ENCODE measurements around the gene NR1D2. TPM values are rescaled to one million over a fixed set of nuclear protein-coding genes. Genes with fewer than 3 reads are reported as not detected.

The NR1D2 gene
- total and polyA plus RNA-seq, 5 donors = 11.9 to 54.7 (median 29.1) TPM

DNA sequence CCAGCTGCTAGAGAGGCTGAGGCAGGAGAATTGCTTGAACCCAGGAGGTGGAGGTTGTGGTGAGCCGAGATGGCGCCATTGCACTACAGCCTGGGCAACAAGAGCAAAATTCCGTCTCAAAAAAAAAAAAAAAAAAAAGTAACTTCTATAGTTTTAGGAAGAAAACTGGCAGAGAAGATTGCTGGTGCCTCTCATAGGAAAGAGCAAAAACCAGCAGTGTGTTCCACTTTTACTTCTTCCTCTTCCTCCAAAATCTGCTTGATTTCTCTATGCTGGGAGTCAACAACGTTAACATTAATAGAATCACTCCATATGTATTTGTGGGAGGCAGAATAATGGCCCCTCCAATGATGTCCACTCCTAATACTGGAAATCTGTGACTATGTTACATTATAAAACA lies 12.5 kb upstream of the NR1D2 start:
- Histone ChIP-seq H3K27ac (ENCODE audit: low read length) (no peak overlapping the region), H3K4me3 (ENCODE audit: low read length) (no peak overlapping the region), H3K4me1 (ENCODE audit: control insufficient read depth, insufficient read depth, low read length) (no peaks in the 10 kb centered on the region), H3K9me3 (ENCODE audit: control insufficient read depth, low read length) (no peaks in the 10 kb centered on the region), H3K27me3 (ENCODE audit: control insufficient read depth, insufficient read depth) (no peaks in the 10 kb centered on the region)
- DNase-seq (no peak), ATAC-seq (no peak)
- whole genome bisulfite sequencing = 85% methylated on average over 4 of the region's 4 CpGs
- intact Hi-C loops (cut with DNase I) = no loop called here

DNA sequence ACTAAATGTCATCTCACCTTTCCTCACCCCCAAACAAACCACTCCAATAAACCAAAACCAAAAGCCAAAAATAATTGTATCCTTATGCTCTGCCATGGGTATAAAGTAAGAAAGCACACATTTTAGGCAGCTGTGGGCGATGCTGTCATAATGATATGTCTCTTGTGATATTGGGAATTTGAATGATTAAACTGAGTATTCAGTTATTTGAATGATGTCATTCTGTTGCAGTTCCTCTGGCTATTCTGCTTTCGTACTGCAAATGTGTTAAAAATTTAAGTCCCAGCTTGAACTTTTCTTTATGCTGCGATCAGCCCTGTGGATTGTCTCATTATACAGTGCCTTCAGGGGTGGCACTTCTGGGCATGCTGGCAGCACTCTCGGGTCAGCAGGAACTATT lies 10.8 kb upstream of the NR1D2 start:
- no peak overlapping the region for H3K4me3 ChIP-seq (ENCODE audit: low read length)
- no peak for DNase-seq
- intact Hi-C loops (cut with DNase I) = no loop called here
- ATAC-seq = no peak
- H3K27me3 ChIP-seq (ENCODE audit: control insufficient read depth, insufficient read depth) = no peaks in the 10 kb centered on the region
- no peaks in the 10 kb centered on the region for H3K4me1 ChIP-seq (ENCODE audit: control insufficient read depth, insufficient read depth, low read length)
- WGBS = 60% methylated on average over 4 of the region's 4 CpGs
- no peak overlapping the region for H3K27ac ChIP-seq (ENCODE audit: low read length)
- no peaks in the 10 kb centered on the region for H3K9me3 ChIP-seq (ENCODE audit: control insufficient read depth, low read length)

DNA sequence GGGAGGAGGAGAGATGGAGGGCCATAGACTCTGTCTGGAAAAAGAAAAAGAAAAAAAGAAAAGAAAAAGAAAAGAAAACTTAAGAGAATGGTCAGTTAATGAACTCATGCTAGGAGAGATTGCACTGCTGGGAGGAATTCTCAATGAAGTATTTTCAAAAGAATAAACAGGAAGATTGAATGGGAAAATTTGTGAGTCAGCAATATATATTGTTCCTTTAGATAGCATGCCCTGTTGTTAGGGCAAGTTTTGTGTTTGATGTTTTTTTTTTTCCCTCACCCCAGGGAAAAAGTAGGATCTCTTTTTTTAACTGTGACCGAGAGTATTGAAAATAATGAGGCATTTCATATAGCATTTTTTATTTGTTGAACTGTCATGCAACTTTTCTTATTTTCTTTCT lies 7.8 kb upstream of the NR1D2 start:
- H3K27ac ChIP-seq (ENCODE audit: low read length) = no peak overlapping the region
- H3K4me3 ChIP-seq (ENCODE audit: low read length) = no peak overlapping the region
- DNase-seq = no peak
- ATAC-seq = no peak
- no peaks in the 10 kb centered on the region for H3K27me3 ChIP-seq (ENCODE audit: control insufficient read depth, insufficient read depth)
- 81% methylated on average over 1 of the region's 1 CpG for WGBS
- H3K9me3 ChIP-seq (ENCODE audit: control insufficient read depth, low read length) = no peaks in the 10 kb centered on the region
- no peaks in the 10 kb centered on the region for H3K4me1 ChIP-seq (ENCODE audit: control insufficient read depth, insufficient read depth, low read length)
- intact Hi-C loops (cut with DNase I) = no loop called here

DNA sequence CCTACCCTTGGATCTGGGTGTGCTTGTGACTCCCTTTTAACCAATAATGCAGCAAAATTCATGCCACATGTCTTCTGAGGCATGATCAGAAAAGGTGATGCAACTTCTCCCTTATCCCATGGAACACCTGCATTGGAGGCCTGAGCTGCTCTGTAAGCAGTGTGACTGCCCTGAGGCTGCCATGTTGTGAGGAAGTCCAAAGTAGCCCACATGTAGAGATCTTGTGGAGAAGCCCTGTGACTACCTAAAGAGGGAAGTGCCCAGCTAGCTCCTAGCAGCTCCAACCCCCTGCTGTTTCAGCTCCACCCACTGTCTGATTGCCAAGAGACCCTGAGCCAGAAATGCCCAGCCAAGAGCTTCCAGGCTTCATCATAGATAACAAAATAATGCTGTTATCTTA lies 6.4 kb upstream of the NR1D2 start:
- Histone ChIP-seq H3K27me3 (ENCODE audit: control insufficient read depth, insufficient read depth) (no peaks in the 10 kb centered on the region), H3K9me3 (ENCODE audit: control insufficient read depth, low read length) (no peaks in the 10 kb centered on the region), H3K4me1 (ENCODE audit: control insufficient read depth, insufficient read depth, low read length) (no peaks in the 10 kb centered on the region), H3K4me3 (ENCODE audit: low read length) (no peak overlapping the region), H3K27ac (ENCODE audit: low read length) (no peak overlapping the region)
- intact Hi-C loops (cut with DNase I) = no loop called here
- ATAC-seq = no peak
- DNase-seq = no peak

DNA sequence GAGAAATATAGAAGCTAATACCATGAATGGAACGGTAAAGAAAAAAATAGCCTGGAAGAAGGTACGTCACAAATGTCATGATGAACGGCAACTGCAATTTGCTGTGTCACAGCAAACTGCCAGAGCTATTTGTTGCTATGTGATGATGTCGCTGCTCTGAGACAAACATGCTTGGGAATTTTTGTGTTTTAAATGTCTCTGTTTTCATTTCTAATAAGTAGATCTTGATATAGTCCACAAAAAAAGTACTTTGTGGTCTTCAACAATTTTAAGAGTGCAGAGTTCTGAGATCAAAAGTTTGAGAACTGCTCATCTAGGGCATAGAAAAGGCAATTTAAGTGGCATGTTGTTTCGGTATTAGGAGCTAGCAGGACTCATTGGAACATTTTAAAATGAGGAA lies 4.3 kb upstream of the NR1D2 start:
- H3K27me3 ChIP-seq (ENCODE audit: control insufficient read depth, insufficient read depth) = no peaks in the 10 kb centered on the region
- no peak for DNase-seq

DNA sequence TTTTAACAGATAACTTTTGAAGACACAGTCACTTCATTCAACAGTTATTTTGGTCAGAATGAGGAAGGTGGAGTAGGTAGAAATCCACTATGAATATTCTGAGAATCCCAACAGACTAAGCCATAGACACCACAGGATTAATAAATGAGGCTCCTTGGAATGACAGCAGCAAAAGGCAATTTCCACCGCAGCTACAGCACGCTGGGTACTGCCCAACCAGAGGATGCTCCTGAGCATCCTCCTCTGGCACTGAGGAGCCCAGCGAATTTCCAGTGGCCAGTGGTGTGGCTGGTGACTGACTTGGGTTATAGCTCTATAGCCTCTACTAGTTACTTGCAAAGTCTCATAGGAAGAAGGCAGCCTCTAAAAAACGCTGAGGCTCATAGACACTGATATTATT lies 3.6 kb upstream of the NR1D2 start:
- ATAC-seq = no peak
- Histone ChIP-seq H3K27ac (ENCODE audit: low read length) (no peak overlapping the region), H3K27me3 (ENCODE audit: control insufficient read depth, insufficient read depth) (no peaks in the 10 kb centered on the region), H3K9me3 (ENCODE audit: control insufficient read depth, low read length) (no peaks in the 10 kb centered on the region), H3K4me3 (ENCODE audit: low read length) (no peak overlapping the region), H3K4me1 (ENCODE audit: control insufficient read depth, insufficient read depth, low read length) (no peaks in the 10 kb centered on the region)
- DNase-seq = no peak
- intact Hi-C loops (cut with DNase I) = no loop called here
- 86% methylated on average over 4 of the region's 4 CpGs for WGBS

More for the DNA sequence above, 4.3 kb upstream of the NR1D2 start:
- 80% methylated on average over 5 of the region's 5 CpGs for WGBS
- no peak for ATAC-seq
- Histone ChIP-seq H3K4me1 (ENCODE audit: control insufficient read depth, insufficient read depth, low read length) (no peaks in the 10 kb centered on the region), H3K4me3 (ENCODE audit: low read length) (no peak overlapping the region), H3K9me3 (ENCODE audit: control insufficient read depth, low read length) (no peaks in the 10 kb centered on the region), H3K27ac (ENCODE audit: low read length) (no peak overlapping the region)
- intact Hi-C loops (cut with DNase I) = no loop called here

DNA sequence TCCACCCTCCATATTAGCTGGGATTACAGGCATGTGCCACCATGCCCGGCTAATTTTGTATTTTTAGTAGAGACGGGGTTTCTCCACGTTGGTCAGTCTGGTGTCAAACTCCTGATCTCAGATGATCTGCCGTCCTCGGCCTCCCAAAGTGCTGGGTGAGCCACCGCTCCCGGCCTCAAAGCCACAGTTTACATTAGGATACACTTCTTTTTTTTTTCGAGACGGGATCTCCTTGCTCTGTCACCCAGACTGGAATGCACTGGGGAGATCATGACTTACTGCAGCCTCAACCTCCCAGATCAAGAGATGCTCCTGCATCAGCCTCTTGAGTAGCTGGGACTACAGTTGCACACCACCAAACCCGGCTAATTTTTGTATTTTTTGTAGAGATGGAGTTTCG lies 2.5 kb upstream of the NR1D2 start:
- Histone ChIP-seq H3K27ac (ENCODE audit: low read length) (no peak overlapping the region), H3K4me1 (ENCODE audit: control insufficient read depth, insufficient read depth, low read length) (no peaks in the 10 kb centered on the region), H3K27me3 (ENCODE audit: control insufficient read depth, insufficient read depth) (no peaks in the 10 kb centered on the region), H3K9me3 (ENCODE audit: control insufficient read depth, low read length) (no peaks in the 10 kb centered on the region), H3K4me3 (ENCODE audit: low read length) (no peak overlapping the region)
- 91% methylated on average over 11 of the region's 11 CpGs for WGBS
- intact Hi-C loops (cut with DNase I) = no loop called here
- no peak for DNase-seq
- no peak for ATAC-seq

DNA sequence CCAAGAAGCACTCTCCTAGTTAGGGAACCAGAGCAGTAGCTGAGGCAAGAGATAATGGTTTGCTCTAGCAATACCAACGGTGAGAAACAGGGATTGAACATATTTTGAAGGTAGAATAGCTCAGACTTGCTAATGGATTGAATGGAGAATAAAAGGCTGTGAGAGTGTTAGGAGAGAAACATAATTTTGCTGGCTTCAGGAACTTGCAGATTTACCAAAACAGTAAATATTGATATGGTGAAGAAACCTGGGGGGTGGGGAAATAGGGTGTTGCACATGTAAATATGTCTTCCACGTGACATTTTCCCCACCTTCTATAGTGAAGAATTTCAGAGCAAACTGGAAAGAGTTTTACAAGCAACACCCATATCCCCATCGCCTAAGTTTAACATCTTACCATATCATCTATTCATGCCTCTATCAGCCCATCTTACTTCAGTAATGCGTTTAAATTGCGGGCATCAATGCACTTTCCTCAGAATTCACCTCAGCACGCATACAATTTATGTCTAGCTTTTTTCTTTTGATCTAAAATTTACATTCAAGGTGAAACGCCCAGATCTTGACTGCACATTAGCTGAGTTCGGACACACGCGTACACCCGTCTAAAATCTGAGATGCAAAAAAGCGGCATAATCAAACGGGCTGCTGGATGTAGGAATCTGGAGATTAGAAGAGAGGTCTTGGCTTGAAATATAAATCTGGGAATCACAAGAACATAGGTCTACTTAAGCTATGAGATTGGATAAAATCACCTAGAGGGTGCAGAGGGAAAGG lies 891 bp upstream of the NR1D2 start:
- 10% methylated on average over 13 of the region's 13 CpGs for WGBS
- ATAC-seq (no peak), DNase-seq (no peak)
- intact Hi-C loops (cut with DNase I) = no loop called here
- Histone ChIP-seq H3K27me3 (ENCODE audit: control insufficient read depth, insufficient read depth) (no peaks in the 10 kb centered on the region), H3K4me3 (ENCODE audit: low read length) (peak overlapping the region; percentile 99), H3K27ac (ENCODE audit: low read length) (no peak overlapping the region), H3K9me3 (ENCODE audit: control insufficient read depth, low read length) (no peaks in the 10 kb centered on the region), H3K4me1 (ENCODE audit: control insufficient read depth, insufficient read depth, low read length) (peaks cover 5% of the 10 kb centered on the region)

DNA sequence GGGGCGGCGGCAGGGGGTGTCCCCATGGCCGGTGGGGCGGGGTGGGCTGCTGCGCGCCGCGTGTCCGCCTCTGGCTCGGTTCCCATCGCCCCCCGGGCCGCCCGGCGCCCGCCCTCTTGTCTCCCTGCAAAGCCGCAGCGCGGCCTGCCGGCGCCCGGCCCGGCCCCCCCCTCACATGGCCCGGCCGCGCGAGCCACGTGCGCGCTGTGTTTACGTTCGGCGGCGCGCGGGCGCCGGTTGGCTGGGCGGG lies 502 bp downstream of the NR1D2 start:
- no peaks in the 10 kb centered on the region for H3K27me3 ChIP-seq (ENCODE audit: control insufficient read depth, insufficient read depth)
- peaks cover 8% of the 10 kb centered on the region for H3K4me1 ChIP-seq (ENCODE audit: control insufficient read depth, insufficient read depth, low read length)
- WGBS = 1% methylated on average over 39 of the region's 39 CpGs
- no peak for ATAC-seq
- intact Hi-C loops (cut with DNase I) = no loop called here
- peak overlapping the region; percentile 99 for H3K4me3 ChIP-seq (ENCODE audit: low read length)
- no peaks in the 10 kb centered on the region for H3K9me3 ChIP-seq (ENCODE audit: control insufficient read depth, low read length)
- no peak for DNase-seq
- H3K27ac ChIP-seq (ENCODE audit: low read length) = peak overlapping the region; percentile 95

DNA sequence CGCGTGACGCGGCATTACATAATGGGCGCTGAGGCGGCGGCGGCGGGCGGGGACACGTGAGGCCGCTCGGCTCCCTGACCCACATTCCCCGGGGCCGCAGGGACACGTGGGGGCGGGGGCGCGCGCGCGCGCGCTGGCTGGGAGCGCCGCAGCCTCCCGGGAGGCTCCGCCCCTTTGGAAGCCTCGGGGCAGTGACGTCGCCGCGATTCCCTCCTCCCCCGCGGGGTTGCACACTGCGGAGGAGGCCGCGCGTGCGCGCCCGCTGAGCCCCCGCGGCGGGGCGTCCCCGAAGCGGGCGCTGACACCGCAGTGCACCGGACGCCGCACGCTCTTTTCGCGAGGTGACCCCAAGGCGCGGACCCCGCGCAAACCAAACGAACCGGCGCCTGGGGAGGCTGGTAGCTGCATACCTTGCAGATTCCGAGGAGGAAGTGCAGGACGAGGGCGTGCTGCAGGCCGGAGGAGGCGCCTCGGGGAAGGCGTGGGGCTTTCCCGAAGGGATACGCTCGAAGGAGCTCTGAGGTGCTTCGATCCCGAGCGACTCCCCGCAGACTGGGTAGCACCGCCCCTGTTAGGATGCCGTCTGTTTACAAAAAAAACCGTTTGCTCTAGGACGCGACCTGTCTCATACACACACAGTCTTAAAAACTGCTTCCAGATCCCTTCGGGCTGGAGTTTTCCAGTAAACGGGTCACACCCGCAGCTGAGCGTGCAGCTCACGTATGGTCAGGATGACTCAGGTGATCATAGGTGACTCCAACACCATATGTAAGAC lies 1.0 kb downstream of the NR1D2 start:
- DNase-seq = peak; percentile 98 to 100 (median 100)
- H3K27me3 ChIP-seq (ENCODE audit: control insufficient read depth, insufficient read depth) = no peaks in the 10 kb centered on the region
- no peaks in the 10 kb centered on the region for H3K9me3 ChIP-seq (ENCODE audit: control insufficient read depth, low read length)
- under 1% methylated on average over 87 of the region's 87 CpGs for WGBS
- peak; percentile 95 for ATAC-seq
- peaks cover 8% of the 10 kb centered on the region for H3K4me1 ChIP-seq (ENCODE audit: control insufficient read depth, insufficient read depth, low read length)
- peak overlapping the region; percentile 99 for H3K4me3 ChIP-seq (ENCODE audit: low read length)
- intact Hi-C loops (cut with DNase I) = no loop called here
- H3K27ac ChIP-seq (ENCODE audit: low read length) = peak overlapping the region; percentile 78

DNA sequence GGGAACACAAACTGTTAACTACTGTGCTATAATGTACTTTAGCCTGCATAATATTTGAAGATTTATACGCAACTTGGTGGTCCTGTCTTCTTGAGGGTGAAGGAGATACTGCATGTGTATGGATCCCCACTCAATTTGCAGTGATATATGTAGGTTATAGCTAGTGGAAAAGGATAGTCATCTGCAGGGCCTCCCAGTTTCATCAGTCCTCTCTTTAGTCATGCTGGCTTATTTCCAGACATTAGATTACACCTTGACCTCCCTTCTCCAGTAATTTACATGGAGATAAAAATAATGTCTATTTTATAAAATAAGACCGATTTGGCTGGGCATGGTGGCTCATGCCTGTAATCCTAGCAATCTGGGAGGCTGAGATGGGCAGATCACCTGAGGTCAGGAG lies 3.7 kb downstream of the NR1D2 start:
- WGBS = 87% methylated on average over 2 of the region's 2 CpGs
- no peak for ATAC-seq
- no peak overlapping the region for H3K27ac ChIP-seq (ENCODE audit: low read length)
- peaks cover 13% of the 10 kb centered on the region for H3K4me1 ChIP-seq (ENCODE audit: control insufficient read depth, insufficient read depth, low read length)
- DNase-seq = no peak
- H3K9me3 ChIP-seq (ENCODE audit: control insufficient read depth, low read length) = no peaks in the 10 kb centered on the region
- H3K27me3 ChIP-seq (ENCODE audit: control insufficient read depth, insufficient read depth) = no peaks in the 10 kb centered on the region
- intact Hi-C loops (cut with DNase I) = no loop called here
- H3K4me3 ChIP-seq (ENCODE audit: low read length) = no peak overlapping the region

Data from right cardiac atrium (tissue), 5 donors.